Muscle layer of duodenum (tissue), 2 donors: Measurements from ENCODE around the gene SETD6.

Source experiments
- H3K27ac ChIP-seq: one replicate; pipeline ENCODE4 v1.7.0; 2013; ENCODE audit warnings: mild to moderate bottlenecking, low read length
- H3K27me3 ChIP-seq: one replicate; pipeline ENCODE4 v1.7.0; 2013; ENCODE audit warnings: low read depth, mild to moderate bottlenecking, control low read depth, low read length
- H3K36me3 ChIP-seq, 2 donors: one replicate each; pipeline ENCODE4 v1.7.0; 2013; ENCODE audit warnings: low read length in 2 of 2, control low read depth in 1 of 2, mild to moderate bottlenecking in 1 of 2; ENCODE audit not compliant: insufficient read depth in 2 of 2, control insufficient read depth in 1 of 2
- H3K4me1 ChIP-seq, 2 donors: one replicate each; pipeline ENCODE4 v1.7.0; 2013; ENCODE audit warnings: low read length in 2 of 2, mild to moderate bottlenecking in 2 of 2, control low read depth in 1 of 2, moderate library complexity in 1 of 2; ENCODE audit not compliant: insufficient read depth in 2 of 2, control insufficient read depth in 1 of 2
- H3K4me3 ChIP-seq, 2 donors: one replicate each; pipeline ENCODE4 v1.7.0; 2013; ENCODE audit warnings: low read length in 2 of 2, low read depth in 1 of 2, mild to moderate bottlenecking in 1 of 2
- H3K9me3 ChIP-seq, 2 donors: one replicate each; pipeline ENCODE4 v1.7.0; 2013; ENCODE audit warnings: low read length in 2 of 2, control low read depth in 1 of 2, mild to moderate bottlenecking in 1 of 2; ENCODE audit not compliant: control insufficient read depth in 1 of 2
- donor health status: healthy.

Gene SETD6

DNA sequence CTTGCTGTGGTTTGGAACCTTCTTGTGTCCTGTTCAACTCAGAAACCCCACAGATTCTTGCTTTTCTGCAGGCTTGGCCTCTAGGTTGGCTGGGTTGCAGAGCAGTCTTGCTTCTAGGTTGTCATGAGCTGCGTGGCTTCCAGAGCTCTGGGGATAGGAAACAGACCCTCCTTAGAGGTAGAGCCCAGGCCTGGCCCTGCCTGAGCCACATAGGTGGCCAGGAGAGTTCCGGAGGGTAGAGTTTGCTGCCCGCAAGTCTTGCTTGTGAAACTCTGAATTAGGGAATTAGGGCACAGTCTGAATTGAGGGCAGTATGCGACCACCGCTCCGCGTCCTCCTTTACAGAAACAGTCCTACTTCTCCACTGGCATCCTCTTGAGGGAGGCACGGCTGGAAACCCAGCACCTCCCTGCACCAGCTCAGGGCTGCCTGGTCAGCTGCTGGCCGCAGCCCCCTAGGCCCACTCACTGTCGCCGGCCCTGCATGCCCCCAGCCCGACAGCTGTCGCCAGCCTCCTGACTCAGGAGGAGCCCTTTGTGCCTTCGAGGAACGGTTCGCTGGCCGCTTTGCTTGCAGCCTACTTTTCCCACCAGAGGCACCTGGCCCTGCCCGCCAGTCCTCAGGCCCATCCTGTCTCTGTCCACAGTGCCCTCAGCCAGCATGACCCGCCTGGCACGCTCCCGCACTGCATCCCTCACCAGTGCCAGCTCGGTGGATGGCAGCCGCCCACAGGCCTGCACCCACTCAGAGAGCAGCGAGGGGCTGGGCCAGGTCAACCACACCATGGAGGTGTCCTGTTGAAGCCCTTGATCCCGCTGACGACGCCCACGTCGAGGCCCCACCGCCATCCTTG, 4.3 kb upstream of the SETD6 start:
- H3K9me3 ChIP-seq, result no peaks in the 10 kb centered on the region
- no peaks in the 10 kb centered on the region for H3K27me3 ChIP-seq
- H3K27ac ChIP-seq, result no peak overlapping the region
- H3K4me1 ChIP-seq, result peaks cover 4 to 10% of the 10 kb centered on the region in 2 donors
- H3K36me3 ChIP-seq, result no peaks in the 10 kb centered on the region
- H3K4me3 ChIP-seq, result no peak overlapping the region

DNA sequence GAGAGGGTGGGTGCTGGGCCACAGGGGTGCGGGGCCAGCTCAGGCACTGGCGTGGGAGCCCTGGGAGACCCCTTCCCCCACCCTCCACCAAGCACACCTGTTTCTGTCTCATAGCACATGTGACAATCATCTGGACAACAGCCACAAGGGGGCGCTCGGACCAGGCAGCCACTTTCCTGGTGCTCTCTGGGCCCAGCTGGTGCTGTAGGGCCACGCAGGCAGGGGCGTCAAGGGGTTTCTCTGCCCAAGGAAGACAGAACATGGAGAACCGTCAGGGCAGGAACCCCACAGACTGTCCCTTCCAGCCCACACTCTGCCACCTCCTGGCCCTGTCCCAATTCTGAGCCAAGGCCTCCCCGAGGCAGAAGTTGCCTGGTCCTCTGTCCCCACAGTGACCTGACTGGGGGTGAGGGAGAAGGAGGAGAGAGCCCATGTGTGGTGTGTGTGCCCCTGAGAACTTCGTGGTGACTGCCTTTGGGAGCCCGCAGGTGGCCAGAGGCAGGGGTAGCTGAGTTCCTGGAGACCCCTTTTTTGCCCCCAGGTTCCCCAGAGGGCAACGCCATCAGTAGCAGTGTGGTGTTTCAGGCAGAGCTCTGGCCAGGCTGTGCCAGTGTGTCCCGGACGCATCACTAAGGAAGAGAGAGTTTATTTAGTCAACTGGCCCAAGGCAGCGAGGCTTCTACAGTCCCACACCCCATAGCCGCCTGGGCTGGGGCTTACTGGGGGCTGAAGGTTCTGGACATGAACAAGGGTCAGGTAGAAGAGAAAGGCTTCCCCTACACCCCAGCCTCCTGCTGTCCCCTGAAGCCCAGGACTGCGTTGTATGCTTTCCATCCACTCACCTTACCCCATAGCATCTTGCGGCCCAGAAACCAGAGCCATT, 3.1 kb upstream of the SETD6 start:
- no peak overlapping the region for H3K4me3 ChIP-seq
- no peaks in the 10 kb centered on the region for H3K9me3 ChIP-seq
- no peak overlapping the region for H3K27ac ChIP-seq
- peaks cover 0 to 4% of the 10 kb centered on the region in 2 donors for H3K36me3 ChIP-seq
- H3K27me3 ChIP-seq, result no peaks in the 10 kb centered on the region
- peaks cover 4 to 17% of the 10 kb centered on the region in 2 donors for H3K4me1 ChIP-seq

GRCh38 chr16:58513874-58514273, 1.4 kb upstream of the SETD6 start:
- Histone ChIP-seq H3K4me1 (peaks cover 4 to 17% of the 10 kb centered on the region in 2 donors), H3K4me3 (no peak overlapping the region), H3K27ac (no peak overlapping the region), H3K9me3 (no peaks in the 10 kb centered on the region), H3K27me3 (no peaks in the 10 kb centered on the region), H3K36me3 (peaks cover 5 to 16% of the 10 kb centered on the region in 2 donors)

DNA sequence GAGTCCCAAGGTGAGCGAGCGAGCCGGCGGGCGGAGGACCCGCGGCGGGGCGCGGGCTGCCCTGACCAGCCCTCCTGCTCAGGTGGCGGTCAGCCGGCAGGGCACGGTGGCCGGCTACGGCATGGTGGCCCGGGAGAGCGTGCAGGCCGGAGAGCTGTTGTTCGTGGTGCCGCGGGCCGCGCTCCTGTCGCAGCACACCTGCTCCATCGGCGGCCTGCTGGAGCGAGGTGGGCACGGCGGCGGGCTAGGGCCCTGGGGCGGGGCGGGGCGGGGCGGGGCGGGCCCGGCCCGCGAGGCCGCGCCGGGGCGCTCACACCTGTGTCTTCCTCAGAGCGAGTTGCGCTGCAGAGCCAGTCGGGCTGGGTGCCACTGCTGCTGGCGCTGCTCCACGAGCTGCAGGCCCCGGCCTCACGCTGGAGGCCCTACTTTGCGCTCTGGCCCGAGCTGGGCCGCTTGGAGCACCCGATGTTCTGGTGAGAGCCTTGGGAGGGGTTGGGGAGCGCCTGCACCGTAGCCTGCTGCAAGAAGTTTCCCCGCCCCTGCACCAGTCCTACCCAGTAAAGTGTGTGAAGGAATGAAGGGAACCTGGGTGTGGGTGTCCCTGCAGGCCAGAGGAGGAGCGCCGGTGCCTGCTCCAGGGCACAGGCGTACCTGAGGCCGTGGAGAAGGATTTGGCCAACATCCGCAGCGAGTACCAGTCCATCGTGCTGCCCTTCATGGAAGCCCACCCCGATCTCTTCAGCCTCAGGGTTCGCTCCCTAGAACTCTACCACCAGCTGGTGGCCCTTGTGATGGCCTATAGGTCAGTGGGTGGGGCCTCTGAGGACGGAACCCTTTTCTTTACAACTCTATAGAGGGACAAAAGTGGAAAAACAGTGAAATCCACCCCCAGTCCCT, 802 bp downstream of the SETD6 start:
- Histone ChIP-seq H3K4me3 (peak overlapping the region; percentile 81 to 92), H3K4me1 (peaks cover 4 to 17% of the 10 kb centered on the region in 2 donors), H3K27me3 (no peaks in the 10 kb centered on the region), H3K36me3 (peaks cover 28 to 39% of the 10 kb centered on the region in 2 donors), H3K9me3 (no peaks in the 10 kb centered on the region), H3K27ac (no peak overlapping the region)

DNA sequence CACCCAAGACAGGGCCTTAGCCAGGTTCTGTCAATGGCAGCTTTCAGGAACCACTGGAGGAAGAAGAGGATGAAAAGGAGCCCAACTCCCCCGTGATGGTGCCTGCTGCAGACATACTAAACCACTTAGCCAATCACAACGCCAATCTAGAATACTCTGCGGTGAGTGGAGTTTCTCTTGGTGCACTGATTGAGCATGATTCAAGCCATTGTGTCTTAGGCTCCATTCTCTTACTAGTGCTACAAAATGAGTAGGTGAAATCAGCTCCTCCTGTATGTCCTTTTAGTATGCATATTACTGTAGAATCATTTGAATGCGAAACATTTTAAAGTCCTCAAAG, 1.4 kb downstream of the SETD6 start:
- peaks cover 4 to 17% of the 10 kb centered on the region in 2 donors for H3K4me1 ChIP-seq
- no peaks in the 10 kb centered on the region for H3K9me3 ChIP-seq
- H3K4me3 ChIP-seq, result peak overlapping the region in 1 of 2 donors; percentile 92
- H3K27ac ChIP-seq, result no peak overlapping the region
- H3K36me3 ChIP-seq, result peaks cover 31 to 45% of the 10 kb centered on the region in 2 donors
- H3K27me3 ChIP-seq, result no peaks in the 10 kb centered on the region

DNA sequence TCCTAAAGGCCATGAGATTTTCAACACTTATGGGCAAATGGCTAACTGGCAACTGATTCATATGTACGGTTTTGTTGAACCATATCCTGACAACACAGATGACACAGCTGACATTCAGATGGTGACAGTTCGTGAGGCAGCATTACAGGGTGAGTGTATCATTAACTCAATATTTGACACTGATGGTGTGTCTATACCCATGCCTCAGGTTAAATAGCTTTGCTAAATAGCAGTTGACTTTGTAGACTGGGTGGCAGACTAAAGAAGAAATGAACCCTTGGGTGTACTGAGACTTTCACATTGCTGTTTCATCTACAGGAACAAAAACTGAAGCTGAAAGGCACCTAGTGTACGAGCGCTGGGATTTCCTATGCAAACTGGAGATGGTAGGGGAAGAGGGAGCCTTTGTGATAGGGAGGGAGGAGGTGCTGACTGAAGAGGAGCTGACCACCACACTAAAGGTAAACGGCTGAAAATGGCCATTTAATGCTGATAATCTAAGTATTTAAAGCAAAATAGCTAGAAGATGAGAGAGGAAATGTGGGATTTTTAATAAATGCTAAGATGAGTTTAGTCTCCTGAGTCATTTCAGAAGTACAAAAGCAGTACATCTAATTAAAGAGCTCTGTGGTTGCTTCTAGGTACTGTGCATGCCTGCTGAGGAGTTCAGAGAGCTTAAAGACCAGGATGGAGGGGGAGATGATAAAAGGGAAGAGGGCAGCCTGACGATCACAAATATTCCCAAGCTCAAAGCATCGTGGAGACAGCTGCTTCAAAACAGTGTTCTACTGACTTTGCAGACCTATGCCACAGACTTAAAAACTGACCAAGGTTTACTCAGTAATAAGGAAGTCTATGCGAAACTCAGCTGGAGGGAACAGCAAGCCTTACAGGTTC, 3.0 kb downstream of the SETD6 start:
- peaks cover 4 to 17% of the 10 kb centered on the region in 2 donors for H3K4me1 ChIP-seq
- H3K36me3 ChIP-seq, result peaks cover 41 to 58% of the 10 kb centered on the region in 2 donors

DNA sequence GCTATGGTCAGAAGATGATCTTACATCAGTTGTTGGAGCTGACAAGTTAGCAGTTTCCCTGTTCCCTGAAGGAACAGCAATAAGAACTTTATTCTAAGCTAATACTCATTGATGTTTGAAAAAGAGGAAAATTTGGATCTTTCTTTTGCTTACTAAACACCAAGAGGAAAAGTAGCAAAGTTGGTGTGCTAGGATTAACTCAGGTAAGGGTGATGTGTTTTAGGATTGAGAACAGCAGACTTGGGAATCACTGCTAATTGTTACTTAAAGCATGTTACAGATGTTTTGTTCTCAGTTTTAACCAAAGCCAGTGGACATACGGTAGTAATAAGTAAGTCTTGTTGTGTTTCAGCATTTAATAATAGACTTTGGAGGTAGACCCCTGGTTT, 3.7 kb downstream of the SETD6 start:
- no peaks in the 10 kb centered on the region for H3K27me3 ChIP-seq
- no peaks in the 10 kb centered on the region for H3K9me3 ChIP-seq
- peaks cover 46 to 64% of the 10 kb centered on the region in 2 donors for H3K36me3 ChIP-seq
- H3K4me1 ChIP-seq, result peaks cover 4 to 17% of the 10 kb centered on the region in 2 donors
- no peak overlapping the region for H3K27ac ChIP-seq
- H3K4me3 ChIP-seq, result no peak overlapping the region

More for the DNA sequence above, 3.0 kb downstream of the SETD6 start:
- no peak overlapping the region for H3K27ac ChIP-seq
- no peaks in the 10 kb centered on the region for H3K27me3 ChIP-seq
- no peak overlapping the region for H3K4me3 ChIP-seq
- no peaks in the 10 kb centered on the region for H3K9me3 ChIP-seq

DNA sequence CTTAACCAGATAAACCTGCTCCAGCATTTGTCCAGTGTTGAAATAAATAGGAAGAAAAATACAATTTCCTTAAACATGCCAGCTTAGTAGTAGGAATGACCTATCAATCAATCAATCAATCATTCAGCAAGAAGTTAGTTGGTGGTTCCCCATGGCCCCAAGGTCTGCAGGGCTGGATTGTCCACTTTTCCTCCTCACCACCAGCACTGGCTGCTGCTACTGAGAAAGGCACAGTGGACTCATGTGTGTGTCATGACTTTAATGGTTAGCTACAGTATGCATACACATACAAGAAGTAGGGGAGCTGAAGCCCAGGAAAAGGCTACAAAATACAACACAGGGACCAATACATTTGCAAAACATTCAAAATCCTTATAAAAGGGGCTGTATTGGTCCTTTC, 4.4 kb downstream of the SETD6 start:
- Histone ChIP-seq H3K27me3 (no peaks in the 10 kb centered on the region), H3K36me3 (peaks cover 52 to 72% of the 10 kb centered on the region in 2 donors), H3K4me1 (peaks cover 3 to 10% of the 10 kb centered on the region in 2 donors), H3K27ac (no peak overlapping the region), H3K4me3 (no peak overlapping the region), H3K9me3 (no peaks in the 10 kb centered on the region)

DNA sequence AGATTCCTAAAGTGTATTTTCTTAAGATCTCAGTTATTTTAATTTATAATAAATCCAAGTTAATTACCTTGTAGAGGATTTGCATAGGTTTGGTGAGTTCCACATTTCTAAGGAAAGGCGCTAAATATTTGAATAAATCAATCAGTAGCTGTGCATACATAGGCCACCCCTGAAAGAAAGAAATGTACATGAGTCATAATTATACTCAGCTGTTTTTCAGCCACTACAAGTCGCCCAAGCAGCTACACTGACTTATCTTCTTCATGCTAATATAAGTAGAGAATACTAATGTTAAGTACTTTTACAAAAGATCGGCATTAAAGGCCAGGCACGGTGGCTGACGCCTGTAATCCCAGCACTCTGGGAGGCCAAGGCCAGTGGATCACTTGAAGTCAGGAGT, 14.9 kb downstream of the SETD6 start:
- peaks cover 65 to 92% of the 10 kb centered on the region in 2 donors for H3K36me3 ChIP-seq
- H3K4me3 ChIP-seq, result no peak overlapping the region
- no peaks in the 10 kb centered on the region for H3K4me1 ChIP-seq
- no peaks in the 10 kb centered on the region for H3K9me3 ChIP-seq
- H3K27me3 ChIP-seq, result no peaks in the 10 kb centered on the region
- no peak overlapping the region for H3K27ac ChIP-seq

- H3K27me3 ChIP-seq, result no peaks in the 10 kb centered on the region
- no peaks in the 10 kb centered on the region for H3K9me3 ChIP-seq
- H3K36me3 ChIP-seq, result peaks cover 68 to 97% of the 10 kb centered on the region in 2 donors
- no peak overlapping the region for H3K27ac ChIP-seq
- no peak overlapping the region for H3K4me3 ChIP-seq
- H3K4me1 ChIP-seq, result no peaks in the 10 kb centered on the region
Measured at GRCh38 chr16:58532414-58532813, 17.1 kb downstream of the SETD6 start.
